Testis (tissue), 2 donors: ENCODE measurements around the gene ATP2B3.

ENCODE experiments used
- CTCF ChIP-seq, 3 experiments: fragments of 450-650 bp in 2 of 3; fragments of 200-600 bp in 1 of 3; sonication (generic) in 1 of 3; IDR thresholded peaks; one replicate each; pipeline ENCODE4 v1.5.1; 2016 to 2019; ENCODE audit warnings: antibody characterized with exemption in 3 of 3, mild to moderate bottlenecking in 2 of 3, moderate library complexity in 1 of 3
- POLR2A ChIP-seq: fragments of 450-650 bp; IDR thresholded peaks from one replicate; pipeline ENCODE4 v1.6.1; 2017; ENCODE audit warnings: antibody characterized with exemption, mild to moderate bottlenecking, moderate library complexity

GRCh38 chrX:153556767-153557166, 39.3 kb downstream of the ATP2B3 start:
- TF ChIP-seq CTCF (IDR thresholded peaks at IDR 0.05) (no peak), POLR2A (no peak)
